Activated T-helper 1 cell treated with anti-CD3 and anti-CD28 coated beads, Interleukin-12 subunit alpha, Interleukin-12 subunit beta, Interleukin-2, Interleukin-4 antibody, amounts not matched to agents 30 ng/mL and 10 ng/mL and 1 ng/mL, durations not matched to agents 14 hours and 24 hours and 36 hours (primary cell): ENCODE measurements around the gene ERGIC2. TPM values are rescaled to one million over a fixed set of nuclear protein-coding genes. Genes with fewer than 3 reads are reported as not detected.

ENCODE experiments used
- total RNA-seq: library from RNA; stranded (reverse); gene quantifications from 2 replicates; pipeline ENCODE4 v1.2.3, GENCODE V29; 2022

Gene ERGIC2
- total RNA-seq, 1 donor from 2014 or later: 105 TPM

Other genes with a start within 250 kb of the ERGIC2 start
- gene FAR2, start 231.9 kb downstream of the ERGIC2 start, total RNA-seq: 5.2 and 5.4 TPM in 2 replicates
- not detected in 2 replicates for gene OVCH1, start 116.5 kb upstream of the ERGIC2 start, total RNA-seq